BLaER1 treated with 17β-estradiol and CSF1 and Interleukin-3, amounts not matched to agents 10 nM and 100 nM (cell line): ENCODE measurements around the gene RNF144A.

Experiments
- H3K27ac ChIP-seq, 11 experiments: shearing (Covaris generic); formaldehyde crosslinking; 2 replicates each; pipeline ENCODE4 v1.8.1; 2022
- H3K27me3 ChIP-seq, 11 experiments: shearing (Covaris generic); formaldehyde crosslinking; 2 replicates each; pipeline ENCODE4 v1.8.1; 2022
- H3K36me3 ChIP-seq, 11 experiments: shearing (Covaris generic); formaldehyde crosslinking; 2 replicates each; pipeline ENCODE4 v1.8.1; 2022
- H3K4me1 ChIP-seq, 10 experiments: shearing (Covaris generic); formaldehyde crosslinking; 2 replicates each; pipeline ENCODE4 v1.8.1; 2022
- H3K4me2 ChIP-seq, 11 experiments: shearing (Covaris generic); formaldehyde crosslinking; 2 replicates each; pipeline ENCODE4 v1.8.1; 2022
- H3K4me3 ChIP-seq, 10 experiments: shearing (Covaris generic); formaldehyde crosslinking; 2 replicates each; pipeline ENCODE4 v1.8.1; 2022
- H3K9ac ChIP-seq, 11 experiments: shearing (Covaris generic); formaldehyde crosslinking; 2 replicates each; pipeline ENCODE4 v1.8.1; 2022
- H3K9me3 ChIP-seq, 11 experiments: shearing (Covaris generic); formaldehyde crosslinking; replicated peaks in 1 of 11; 2 replicates each; pipeline ENCODE4 v1.8.1; 2022
- H4K20me1 ChIP-seq, 11 experiments: shearing (Covaris generic); formaldehyde crosslinking; 2 replicates each; pipeline ENCODE4 v1.8.1; 2022
- Cebpa-rat ChIP-seq, 11 experiments: shearing (Covaris generic); IDR thresholded peaks; 2 replicates each; pipeline ENCODE4 v1.8.1; 2022

RNF144A gene

DNA sequence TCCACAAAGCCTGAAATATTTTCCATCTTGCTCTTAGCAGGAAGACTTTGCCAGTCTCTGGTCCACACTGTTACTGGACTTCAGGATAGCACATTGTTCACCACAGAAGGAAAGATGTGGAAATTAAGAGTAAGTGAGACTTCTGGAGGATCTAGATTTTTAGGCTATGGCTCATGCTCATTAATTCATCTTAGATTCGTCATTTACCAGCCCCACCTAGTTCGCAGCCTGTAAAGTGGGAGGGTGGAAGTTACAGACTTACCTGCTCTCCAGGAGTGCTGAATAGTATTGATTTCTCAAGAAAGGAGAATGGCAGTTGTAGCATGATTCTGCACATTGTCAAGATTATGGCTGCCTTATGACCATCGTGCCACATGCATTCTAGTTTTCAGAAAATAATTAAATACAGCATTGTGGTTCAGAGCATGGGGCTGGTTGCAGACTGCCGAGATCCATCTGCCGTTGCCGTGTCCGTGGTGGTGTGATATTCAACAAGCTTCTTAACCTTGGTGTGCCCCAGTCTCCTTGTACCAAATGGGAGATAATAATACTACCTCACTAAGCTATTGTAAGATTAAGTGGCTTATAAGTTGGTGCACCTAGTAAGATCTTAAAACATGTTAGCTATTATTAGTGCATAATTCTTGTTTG lies 56.8 kb downstream of the RNF144A start:
- H3K9ac ChIP-seq = no peak overlapping the region
- no peak overlapping the region for H3K4me2 ChIP-seq
- H4K20me1 ChIP-seq = no peaks in the 10 kb centered on the region
- TF ChIP-seq Cebpa-rat (IDR thresholded peaks at IDR 0.05) = no peak
- no peak overlapping the region for H3K4me3 ChIP-seq
- peaks cover 0 to 17% (median 12%) of the 10 kb centered on the region in 10 experiments; a peak in 12 of 20 replicates for H3K4me1 ChIP-seq
- no peak overlapping the region for H3K27ac ChIP-seq
- H3K9me3 ChIP-seq = peaks cover 0 to 22% (median 10%) of the 10 kb centered on the region in 11 experiments; a peak in 11 of 22 replicates
- no peaks in the 10 kb centered on the region for H3K27me3 ChIP-seq
- peaks cover 0 to 37% (median 7%) of the 10 kb centered on the region in 11 experiments; a peak in 13 of 22 replicates for H3K36me3 ChIP-seq

DNA sequence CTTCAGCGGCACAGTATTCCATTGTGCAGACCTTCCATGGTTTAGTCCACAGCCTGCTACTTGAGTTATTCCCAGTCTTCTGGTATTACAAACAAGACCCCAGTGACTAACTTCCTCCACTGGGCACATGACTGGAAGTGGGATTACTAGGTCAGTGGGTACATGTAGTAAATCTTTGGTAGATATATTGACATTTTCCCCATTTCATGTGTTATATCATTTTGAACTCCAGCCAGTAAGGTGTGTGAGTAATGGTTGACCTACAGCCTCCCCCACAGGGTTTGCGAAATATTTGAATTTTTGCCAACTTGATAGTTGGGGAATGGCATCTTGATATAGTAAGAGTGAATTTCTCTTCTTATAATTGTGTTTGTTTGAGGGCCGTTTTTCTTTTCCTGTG lies 58.8 kb downstream of the RNF144A start:
- Histone ChIP-seq H3K9ac (no peak overlapping the region), H4K20me1 (no peaks in the 10 kb centered on the region), H3K9me3 (peaks cover 17 to 42% (median 24%) of the 10 kb centered on the region in 11 experiments), H3K4me3 (no peak overlapping the region), H3K27ac (no peak overlapping the region), H3K4me1 (peaks cover 0 to 8% (median 5%) of the 10 kb centered on the region in 10 experiments; a peak in 12 of 20 replicates), H3K27me3 (no peaks in the 10 kb centered on the region), H3K36me3 (peaks cover 0 to 53% (median 21%) of the 10 kb centered on the region in 11 experiments; a peak in 17 of 22 replicates), H3K4me2 (no peak overlapping the region)
- no peak for TF ChIP-seq Cebpa-rat (IDR thresholded peaks at IDR 0.05)

GRCh38 chr2:6977113-6977741 lies 60.0 kb downstream of the RNF144A start:
- Histone ChIP-seq H3K4me1 (no peaks in the 10 kb centered on the region), H3K27me3 (no peaks in the 10 kb centered on the region), H3K36me3 (peaks cover 0 to 60% (median 26%) of the 10 kb centered on the region in 11 experiments; a peak in 17 of 22 replicates), H3K27ac (no peak overlapping the region), H4K20me1 (no peaks in the 10 kb centered on the region), H3K9me3 (peaks cover 28 to 54% (median 35%) of the 10 kb centered on the region in 11 experiments), H3K4me3 (no peak overlapping the region), H3K4me2 (no peak overlapping the region), H3K9ac (no peak overlapping the region)
- no peak for TF ChIP-seq Cebpa-rat (IDR thresholded peaks at IDR 0.05)

DNA sequence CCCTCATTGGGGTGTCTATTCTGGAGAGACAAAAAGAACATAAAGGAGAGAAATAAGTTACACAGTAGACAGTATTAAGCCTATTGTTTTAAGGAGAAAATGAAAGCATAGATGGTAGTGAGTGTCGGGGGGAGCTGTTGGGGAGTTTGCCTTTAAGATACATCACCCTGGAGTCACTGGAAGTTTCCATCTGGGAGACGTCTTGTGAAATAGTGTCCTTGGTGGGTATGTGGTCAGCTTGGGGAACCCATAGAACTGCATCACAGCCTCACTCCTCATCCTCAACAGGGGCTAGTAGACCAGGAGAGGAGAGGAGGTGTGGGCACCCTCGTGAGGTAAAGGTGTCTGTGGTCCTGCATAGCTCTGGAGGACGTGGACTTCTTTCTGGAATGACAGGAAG lies 60.6 kb downstream of the RNF144A start:
- Histone ChIP-seq H4K20me1 (no peaks in the 10 kb centered on the region), H3K27me3 (no peaks in the 10 kb centered on the region), H3K27ac (no peak overlapping the region), H3K36me3 (peaks cover 0 to 58% (median 26%) of the 10 kb centered on the region in 11 experiments; a peak in 17 of 22 replicates), H3K9ac (no peak overlapping the region), H3K9me3 (peaks cover 28 to 54% (median 35%) of the 10 kb centered on the region in 11 experiments), H3K4me2 (no peak overlapping the region), H3K4me3 (no peak overlapping the region), H3K4me1 (peaks cover 0 to under 1% (median 0%) of the 10 kb centered on the region in 10 experiments; a peak in 1 of 20 replicates)
- no peak for TF ChIP-seq Cebpa-rat (IDR thresholded peaks at IDR 0.05)

GRCh38 chr2:6978991-6979390 lies 61.8 kb downstream of the RNF144A start:
- Histone ChIP-seq H3K27me3 (no peaks in the 10 kb centered on the region), H3K4me2 (no peak overlapping the region)
- no peak for TF ChIP-seq Cebpa-rat (IDR thresholded peaks at IDR 0.05)

GRCh38 chr2:6982449-6982848 lies 65.2 kb downstream of the RNF144A start:
- Histone ChIP-seq H3K4me3 (no peak overlapping the region), H3K4me1 (peaks cover 12 to 28% (median 16%) of the 10 kb centered on the region in 10 experiments), H3K27me3 (no peaks in the 10 kb centered on the region), H3K4me2 (no peak overlapping the region), H3K9ac (no peak overlapping the region), H4K20me1 (no peaks in the 10 kb centered on the region), H3K9me3 (peaks cover 28 to 44% (median 35%) of the 10 kb centered on the region in 11 experiments), H3K36me3 (peaks cover 0 to 43% (median 23%) of the 10 kb centered on the region in 11 experiments; a peak in 16 of 22 replicates), H3K27ac (no peak overlapping the region)
- no peak for TF ChIP-seq Cebpa-rat (IDR thresholded peaks at IDR 0.05)

More at GRCh38 chr2:6978991-6979390, 61.8 kb downstream of the RNF144A start:
- H3K36me3 ChIP-seq = peaks cover 0 to 54% (median 23%) of the 10 kb centered on the region in 11 experiments; a peak in 17 of 22 replicates
- no peaks in the 10 kb centered on the region for H4K20me1 ChIP-seq
- no peak overlapping the region for H3K27ac ChIP-seq
- no peak overlapping the region for H3K9ac ChIP-seq
- peaks cover 28 to 54% (median 35%) of the 10 kb centered on the region in 11 experiments for H3K9me3 ChIP-seq
- H3K4me1 ChIP-seq = peaks cover 0 to 8% (median 0%) of the 10 kb centered on the region in 10 experiments; a peak in 4 of 20 replicates
- H3K4me3 ChIP-seq = no peak overlapping the region

GRCh38 chr2:6982934-6983589 lies 65.8 kb downstream of the RNF144A start:
- Histone ChIP-seq H3K27ac (no peak overlapping the region), H3K36me3 (peaks cover 0 to 39% (median 23%) of the 10 kb centered on the region in 11 experiments; a peak in 16 of 22 replicates), H3K4me2 (no peak overlapping the region; a peak in 1 of 22 replicates), H3K9ac (0 out of 22 replicates have a peak overlapping the region, but pooled peaks of 1 of the 11 experiments have one; percentile 4), H3K9me3 (peaks cover 28 to 41% (median 35%) of the 10 kb centered on the region in 11 experiments), H4K20me1 (no peaks in the 10 kb centered on the region), H3K4me1 (peaks cover 12 to 31% (median 19%) of the 10 kb centered on the region in 10 experiments), H3K4me3 (no peak overlapping the region), H3K27me3 (no peaks in the 10 kb centered on the region)
- no peak for TF ChIP-seq Cebpa-rat (IDR thresholded peaks at IDR 0.05)

GRCh38 chr2:6986301-6986911 lies 69.2 kb downstream of the RNF144A start:
- H3K9me3 ChIP-seq = peaks cover 7 to 36% (median 17%) of the 10 kb centered on the region in 11 experiments
- peak overlapping the region in 4 of 11 experiments; percentile 3 to 43 (median 36); a peak in 4 of 22 replicates for H3K9ac ChIP-seq
- no peaks in the 10 kb centered on the region for H3K27me3 ChIP-seq
- no peak; a peak in 1 of 22 replicates for TF ChIP-seq Cebpa-rat (IDR thresholded peaks at IDR 0.05)
- H3K4me1 ChIP-seq = peaks cover 12 to 31% (median 19%) of the 10 kb centered on the region in 10 experiments
- peaks cover 0 to 32% (median 14%) of the 10 kb centered on the region in 11 experiments; a peak in 16 of 22 replicates for H3K36me3 ChIP-seq
- H3K4me2 ChIP-seq = peak overlapping the region; percentile 29 to 71 (median 62); a peak in 21 of 22 replicates
- no peaks in the 10 kb centered on the region for H4K20me1 ChIP-seq
- no peak overlapping the region for H3K4me3 ChIP-seq
- H3K27ac ChIP-seq = peak overlapping the region in 9 of 11 experiments; percentile 25 to 59 (median 50); a peak in 15 of 22 replicates
